RWPE2 (cell line): Measurements from ENCODE around the gene B4GALT2.

Experiments used
- ATAC-seq: fragments of 200-7000 bp; cut with Tn5 transposase; 3 replicates; pipeline ENCODE4 v1.9.1; 2021; ENCODE audit warnings: low read depth
- DNase-seq: peaks from one replicate; pipeline ENCODE4 v3.0.0-alpha.2; 2020; ENCODE audit warnings: low spot score
- H3K27ac ChIP-seq: fragments of 450-650 bp; 2 replicates; pipeline ENCODE4 v1.5.1; 2017; ENCODE audit warnings: mild to moderate bottlenecking; ENCODE audit not compliant: poor library complexity, severe bottlenecking
- H3K27me3 ChIP-seq: fragments of 250-450 bp; sonication (Bioruptor Pico); 2 replicates; pipeline ENCODE4 v1.5.1; 2021; ENCODE audit warnings: mild to moderate bottlenecking, moderate library complexity; ENCODE audit not compliant: insufficient read depth, poor library complexity, severe bottlenecking
- H3K36me3 ChIP-seq: fragments of 250-450 bp; sonication (Bioruptor Pico); 2 replicates; pipeline ENCODE4 v1.5.1; 2020; ENCODE audit warnings: low read depth, mild to moderate bottlenecking, moderate library complexity
- H3K4me1 ChIP-seq: fragments of 250-450 bp; sonication (Bioruptor Pico); 2 replicates; pipeline ENCODE4 v1.5.1; 2021; ENCODE audit warnings: mild to moderate bottlenecking, moderate library complexity; ENCODE audit not compliant: insufficient read depth, poor library complexity, severe bottlenecking
- H3K4me3 ChIP-seq: fragments of 250-450 bp; sonication (Bioruptor Pico); 2 replicates; pipeline ENCODE4 v1.5.1; 2021; ENCODE audit warnings: mild to moderate bottlenecking, moderate library complexity; ENCODE audit not compliant: severe bottlenecking
- H3K9me3 ChIP-seq: fragments of 250-450 bp; sonication (Bioruptor Pico); 2 replicates; pipeline ENCODE4 v1.5.1; 2021; ENCODE audit warnings: mild to moderate bottlenecking, moderate library complexity; ENCODE audit not compliant: severe bottlenecking
- TF ChIP-seq, protein P1 (sequence below): fragments of 450-650 bp; IDR thresholded peaks from one replicate; pipeline ENCODE4 v1.5.1; 2017; ENCODE audit warnings: mild to moderate bottlenecking, moderate library complexity; ENCODE audit not compliant: poor library complexity, severe bottlenecking

Gene B4GALT2

DNA sequence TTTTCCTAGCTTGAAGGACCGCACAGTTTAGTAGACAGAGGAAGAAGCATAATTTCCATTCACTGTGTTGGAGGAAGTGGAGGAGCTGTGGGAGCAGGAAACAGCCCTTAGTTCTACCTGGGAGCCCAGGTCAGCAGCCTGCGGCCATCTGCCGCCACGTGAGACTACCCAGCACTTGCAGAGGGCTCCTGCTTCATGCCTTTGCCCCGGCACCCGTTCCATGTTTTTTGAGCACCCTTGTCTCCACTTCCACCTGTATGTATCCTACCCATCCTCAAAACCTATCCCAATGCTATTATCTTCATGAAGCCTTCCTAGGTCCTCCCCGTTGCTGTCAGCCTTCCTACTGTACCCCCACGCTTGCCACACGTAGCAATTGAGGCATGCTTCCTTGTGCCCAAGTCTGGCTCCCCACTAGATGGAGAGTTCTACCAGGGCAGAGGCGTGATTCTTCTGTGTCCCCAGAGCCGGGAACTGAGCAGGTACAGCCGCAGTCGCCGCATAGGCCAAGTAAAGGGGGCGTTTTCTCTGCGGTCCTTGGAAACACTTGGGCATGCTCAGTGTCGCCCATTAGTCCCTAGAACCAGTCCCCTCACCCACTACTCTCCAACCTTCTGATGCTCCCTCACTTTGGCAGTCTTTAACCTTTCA, 50.4 kb downstream of the B4GALT2 start:
- H3K36me3 ChIP-seq = peaks cover 9% of the 10 kb centered on the region; the same call in 1 of the 2 replicates
- ATAC-seq (no peak), DNase-seq (no peak)
- H3K27me3 ChIP-seq = no peaks in the 10 kb centered on the region
- TF ChIP-seq, protein P1, sequence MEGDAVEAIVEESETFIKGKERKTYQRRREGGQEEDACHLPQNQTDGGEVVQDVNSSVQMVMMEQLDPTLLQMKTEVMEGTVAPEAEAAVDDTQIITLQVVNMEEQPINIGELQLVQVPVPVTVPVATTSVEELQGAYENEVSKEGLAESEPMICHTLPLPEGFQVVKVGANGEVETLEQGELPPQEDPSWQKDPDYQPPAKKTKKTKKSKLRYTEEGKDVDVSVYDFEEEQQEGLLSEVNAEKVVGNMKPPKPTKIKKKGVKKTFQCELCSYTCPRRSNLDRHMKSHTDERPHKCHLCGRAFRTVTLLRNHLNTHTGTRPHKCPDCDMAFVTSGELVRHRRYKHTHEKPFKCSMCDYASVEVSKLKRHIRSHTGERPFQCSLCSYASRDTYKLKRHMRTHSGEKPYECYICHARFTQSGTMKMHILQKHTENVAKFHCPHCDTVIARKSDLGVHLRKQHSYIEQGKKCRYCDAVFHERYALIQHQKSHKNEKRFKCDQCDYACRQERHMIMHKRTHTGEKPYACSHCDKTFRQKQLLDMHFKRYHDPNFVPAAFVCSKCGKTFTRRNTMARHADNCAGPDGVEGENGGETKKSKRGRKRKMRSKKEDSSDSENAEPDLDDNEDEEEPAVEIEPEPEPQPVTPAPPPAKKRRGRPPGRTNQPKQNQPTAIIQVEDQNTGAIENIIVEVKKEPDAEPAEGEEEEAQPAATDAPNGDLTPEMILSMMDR = no peak
- no peaks in the 10 kb centered on the region for H3K9me3 ChIP-seq
- peak overlapping the region; percentile 72 for H3K27ac ChIP-seq
- peaks cover 34% of the 10 kb centered on the region for H3K4me1 ChIP-seq
- peak overlapping the region; percentile 62 for H3K4me3 ChIP-seq

DNA sequence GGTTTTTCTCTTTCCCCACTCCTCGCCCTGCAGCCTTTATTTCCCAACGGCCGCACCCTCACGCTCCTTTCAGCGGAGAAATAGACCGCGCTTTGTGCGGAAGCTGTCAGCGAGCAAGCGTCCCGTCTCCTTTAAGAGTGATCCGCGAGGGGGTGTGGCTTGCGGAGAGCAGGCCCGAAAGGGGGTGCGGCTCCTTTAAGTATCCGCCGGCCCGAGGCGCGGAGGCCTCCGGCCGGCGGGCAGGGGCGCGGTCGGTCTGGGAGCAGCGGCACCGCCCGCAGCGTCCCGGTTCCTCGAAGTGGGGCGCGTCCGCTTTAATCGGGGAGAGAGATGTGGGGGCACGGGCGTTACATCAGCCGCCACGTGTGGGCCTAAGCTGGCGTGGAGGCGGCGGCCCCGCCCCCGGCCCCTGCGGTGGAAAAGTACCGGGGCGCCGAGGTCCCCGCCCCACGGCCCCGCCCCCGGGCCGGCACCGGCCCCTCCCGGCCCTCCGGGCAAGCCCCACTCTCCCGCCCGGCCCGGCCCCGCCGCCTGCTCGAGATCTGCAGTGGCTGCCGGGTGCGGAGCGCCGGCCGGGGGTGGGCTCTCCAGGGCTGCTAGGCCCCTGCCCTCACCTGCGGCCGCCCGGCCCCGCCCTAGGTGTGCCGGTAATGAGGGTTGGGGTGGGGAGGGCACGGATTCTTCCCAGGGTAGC, 51.0 kb downstream of the B4GALT2 start:
- no peaks in the 10 kb centered on the region for H3K9me3 ChIP-seq
- H3K27me3 ChIP-seq = no peaks in the 10 kb centered on the region
- peaks cover 28% of the 10 kb centered on the region for H3K4me1 ChIP-seq
- TF ChIP-seq, protein P1 = no peak
- ATAC-seq (peak; percentile 66), DNase-seq (peak; percentile 94)
- H3K4me3 ChIP-seq = peak overlapping the region; percentile 62
- H3K27ac ChIP-seq = peak overlapping the region; percentile 72
- peaks cover 9% of the 10 kb centered on the region; the same call in 1 of the 2 replicates for H3K36me3 ChIP-seq

DNA sequence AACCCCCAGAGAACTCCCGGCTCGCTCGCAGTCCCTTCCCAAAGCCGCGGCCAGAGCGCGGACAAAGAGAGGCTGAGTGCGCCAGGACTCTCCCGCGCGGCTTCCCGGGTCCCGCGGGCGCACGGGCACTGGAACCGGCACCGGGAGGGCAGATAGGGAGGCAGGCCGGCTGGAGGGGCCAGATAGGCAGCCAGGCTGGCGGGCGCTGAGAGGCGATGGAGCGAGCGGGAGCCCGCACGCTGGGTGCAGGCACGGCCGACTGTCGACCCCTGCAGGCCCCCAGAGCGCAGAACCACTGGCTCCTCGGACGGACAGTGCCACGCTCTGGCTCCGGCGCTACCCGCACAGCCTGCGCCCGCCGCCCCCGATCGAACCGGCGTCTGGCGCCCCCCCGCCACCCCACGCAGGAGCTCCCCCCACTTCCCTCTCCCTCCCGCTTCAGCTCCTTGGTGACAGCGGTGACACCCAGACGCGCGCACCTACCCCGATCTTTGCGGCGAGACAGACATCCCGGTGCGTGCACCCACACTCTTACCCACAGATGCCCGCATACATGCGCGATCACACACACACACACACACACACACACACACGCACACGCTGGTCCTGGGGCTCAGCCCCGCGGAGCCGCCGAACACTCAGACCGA, 51.7 kb downstream of the B4GALT2 start:
- H3K27ac ChIP-seq = peak overlapping the region; percentile 72
- H3K27me3 ChIP-seq = no peaks in the 10 kb centered on the region
- peaks cover 9% of the 10 kb centered on the region; the same call in 1 of the 2 replicates for H3K36me3 ChIP-seq
- H3K4me1 ChIP-seq = peaks cover 26% of the 10 kb centered on the region
- peak overlapping the region; percentile 62 for H3K4me3 ChIP-seq
- ATAC-seq (peak; percentile 46), DNase-seq (no peak)
- no peaks in the 10 kb centered on the region for H3K9me3 ChIP-seq
- TF ChIP-seq, protein P1 = peak; percentile 26

DNA sequence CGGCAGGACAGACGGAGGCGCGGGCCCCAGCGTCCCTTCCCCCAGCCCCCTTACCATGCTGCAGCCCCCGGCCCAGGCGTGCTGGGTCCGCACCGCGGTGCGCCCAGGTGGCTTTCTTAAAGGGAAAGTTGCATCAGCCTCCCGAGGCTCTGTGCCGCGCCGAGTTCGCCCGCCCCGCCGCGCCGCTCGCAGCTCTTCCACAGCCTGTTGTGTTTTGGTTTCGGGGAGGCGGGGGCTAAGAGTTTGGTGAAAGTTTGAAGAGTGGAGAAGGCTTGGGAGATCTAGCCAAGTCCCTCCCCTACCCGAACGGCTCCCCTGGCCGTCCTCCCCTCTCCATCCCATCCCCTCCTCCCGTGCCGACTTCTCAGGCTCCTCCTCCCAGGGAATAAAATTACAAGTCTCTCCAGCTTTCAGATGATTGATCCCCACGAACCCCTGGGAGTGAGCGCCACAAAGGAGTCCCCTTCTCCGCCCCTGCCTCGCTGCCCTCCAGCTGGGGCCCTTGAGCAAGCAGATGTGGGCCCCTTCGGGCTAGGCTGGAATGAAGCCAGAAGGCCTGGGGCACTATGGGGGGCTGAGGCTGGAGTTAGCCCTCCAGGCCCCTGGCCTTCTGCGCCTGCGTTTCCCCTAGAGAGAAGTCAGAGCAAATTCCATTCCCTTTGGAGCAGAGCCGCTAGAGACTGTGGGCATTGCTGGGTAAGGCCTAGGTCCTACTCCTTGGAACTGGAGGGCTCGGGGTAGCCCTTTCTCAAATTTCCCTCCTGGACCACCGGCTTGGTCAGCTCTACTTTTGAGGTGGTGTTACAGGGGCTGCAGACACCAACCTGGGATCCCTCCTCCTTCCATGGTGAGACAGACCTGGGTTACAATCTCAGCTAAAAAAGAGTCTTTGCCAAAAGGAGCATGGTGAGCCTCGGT, 52.5 kb downstream of the B4GALT2 start, which contains the start of gene SLC6A9:
Gene SLC6A9 (minus strand): TSS at position 211 of the 918 bp plus-strand sequence. CDS start 7,185 bp downstream, outside the sequence.
- TF ChIP-seq, protein P1 = no peak
- Histone ChIP-seq H3K27me3 (no peaks in the 10 kb centered on the region), H3K4me3 (peak within 1 kb of the TSS; percentile 62), H3K4me1 (peaks cover 28% of the 10 kb centered on the region), H3K36me3 (peaks cover 9% of the 10 kb centered on the region; the same call in 1 of the 2 replicates), H3K9me3 (no peaks in the 10 kb centered on the region), H3K27ac (peak within 1 kb of the TSS; percentile 72)
- DNase-seq = no peak
- peak; percentile 28 for ATAC-seq
